Lower leg skin (tissue), 3 donors: ENCODE results near the gene NEGR1.

Experiments
- CTCF ChIP-seq, 3 donors: fragments of 450-650 bp; IDR thresholded peaks; one replicate each; pipeline ENCODE4 v1.5.1; 2016; ENCODE audit warnings: antibody characterized with exemption in 3 of 3, mild to moderate bottlenecking in 3 of 3, moderate library complexity in 2 of 3
- POLR2A ChIP-seq, 2 donors: fragments of 450-650 bp; IDR thresholded peaks; one replicate each; pipeline ENCODE4 v1.6.1; 2016 to 2017; ENCODE audit warnings: antibody characterized with exemption in 2 of 2, mild to moderate bottlenecking in 1 of 2, moderate library complexity in 1 of 2

GRCh38 chr1:71950579-71950978, 331.8 kb downstream of the NEGR1 start:
- TF ChIP-seq POLR2A (IDR thresholded peaks at IDR 0.05) (no peak), CTCF (IDR thresholded peaks at IDR 0.05) (no peak)
